ENCODE data around the gene EMX1. TPM values are rescaled to one million over a fixed set of nuclear protein-coding genes. Genes with fewer than 3 reads are reported as not detected.

EMX1 gene
- total RNA-seq, 1 experiment from 2014 or later = not detected

- CTCF ChIA-PET = no interaction called here
- H3K4me3 Mint-ChIP-seq (ENCODE audit: low read depth, unreplicated experiment) = no peak overlapping the region
- no peaks in the 10 kb centered on the region for H3K36me3 Mint-ChIP-seq (ENCODE audit: insufficient read depth, unreplicated experiment)
- H3K4me1 Mint-ChIP-seq (ENCODE audit: low read depth, unreplicated experiment) = no peaks in the 10 kb centered on the region
- DNase-seq = no peak
- no TSS peak for BruUV-seq (replicated peaks)
- TF ChIP-seq CTCF (IDR thresholded peaks at IDR 0.05; ENCODE audit: unreplicated experiment) = no peak
- H3K27me3 Mint-ChIP-seq (ENCODE audit: unreplicated experiment) = no peaks in the 10 kb centered on the region
- intact Hi-C loops (cut with micrococcal nuclease; ENCODE audit: unreplicated experiment) = no loop called here
- H3K9me3 Mint-ChIP-seq (ENCODE audit: low read depth, unreplicated experiment) = no peaks in the 10 kb centered on the region
- H3K27ac Mint-ChIP-seq (ENCODE audit: unreplicated experiment) = no peak overlapping the region
Measured at GRCh38 chr2:72954376-72955227, 37.3 kb downstream of the EMX1 start.

DNA sequence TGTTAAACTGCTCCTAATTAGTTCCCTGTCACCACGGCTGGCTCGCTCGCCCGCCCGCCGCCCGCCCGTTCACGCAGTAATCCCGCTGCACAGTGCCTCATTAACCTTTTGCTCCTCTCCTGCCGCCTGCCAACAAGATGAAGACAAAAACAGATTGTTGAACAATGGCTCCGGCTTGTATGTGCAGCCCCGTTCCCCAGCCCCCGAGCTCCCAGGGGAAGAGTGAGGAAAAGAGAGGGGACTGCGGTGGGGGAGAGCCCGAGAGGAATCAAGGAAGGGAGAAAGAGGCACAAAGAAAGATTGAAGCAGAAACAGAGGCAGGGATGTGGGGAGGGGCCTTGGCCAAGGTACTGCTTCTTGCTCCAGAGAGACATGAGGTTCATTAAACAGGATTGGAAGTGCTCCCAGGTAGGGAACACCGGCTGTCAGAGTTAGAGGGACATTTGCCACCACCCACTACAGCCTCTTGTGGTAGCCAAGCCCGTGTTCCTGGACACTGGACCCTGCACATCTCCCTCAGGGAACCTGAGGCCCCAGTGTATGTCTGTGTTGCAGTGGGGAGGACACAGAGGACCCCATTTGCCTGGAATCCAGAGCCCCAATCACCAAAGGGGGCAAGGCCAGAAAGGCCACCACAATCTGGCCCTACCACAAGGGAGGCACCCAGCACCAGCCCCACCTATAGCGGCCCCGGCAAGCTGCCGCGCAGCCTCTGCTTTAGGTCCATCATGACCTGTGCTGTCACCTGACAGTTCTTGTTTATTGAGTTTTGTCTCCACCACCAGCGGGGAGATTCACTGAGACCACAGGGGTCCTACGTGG lies 38.1 kb downstream of the EMX1 start:
- Mint-ChIP-seq H3K27me3 (ENCODE audit: unreplicated experiment) (no peaks in the 10 kb centered on the region), H3K4me3 (ENCODE audit: low read depth, unreplicated experiment) (no peak overlapping the region), H3K9me3 (ENCODE audit: low read depth, unreplicated experiment) (no peaks in the 10 kb centered on the region), H3K27ac (ENCODE audit: unreplicated experiment) (no peak overlapping the region), H3K36me3 (ENCODE audit: insufficient read depth, unreplicated experiment) (no peaks in the 10 kb centered on the region), H3K4me1 (ENCODE audit: low read depth, unreplicated experiment) (no peaks in the 10 kb centered on the region)
- no peak for TF ChIP-seq CTCF (IDR thresholded peaks at IDR 0.05; ENCODE audit: unreplicated experiment)
- DNase-seq = no peak
- BruUV-seq (replicated peaks) = no TSS peak
- intact Hi-C loops (cut with micrococcal nuclease; ENCODE audit: unreplicated experiment) = no loop called here
- CTCF ChIA-PET = no interaction called here

DNA sequence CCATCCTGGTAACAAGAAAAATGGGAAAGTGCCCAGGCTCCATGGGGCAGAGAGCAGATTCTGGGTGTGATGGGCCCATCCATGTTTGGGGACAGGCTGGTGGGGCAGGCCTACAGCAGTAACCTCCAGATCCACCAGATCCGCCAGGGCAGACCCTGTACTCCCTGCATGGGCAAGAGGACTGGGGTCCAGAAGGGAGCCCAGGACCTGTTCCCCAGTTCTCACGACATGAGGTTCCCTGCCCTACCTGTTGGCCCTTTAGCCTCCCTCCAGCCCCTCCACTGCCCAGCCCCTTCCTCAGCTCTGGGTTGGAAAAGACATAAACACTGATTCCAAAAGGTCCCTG lies 38.7 kb downstream of the EMX1 start:
- Mint-ChIP-seq H3K9me3 (ENCODE audit: low read depth, unreplicated experiment) (no peaks in the 10 kb centered on the region), H3K27me3 (ENCODE audit: unreplicated experiment) (no peaks in the 10 kb centered on the region), H3K4me1 (ENCODE audit: low read depth, unreplicated experiment) (no peaks in the 10 kb centered on the region), H3K4me3 (ENCODE audit: low read depth, unreplicated experiment) (no peak overlapping the region), H3K36me3 (ENCODE audit: insufficient read depth, unreplicated experiment) (no peaks in the 10 kb centered on the region), H3K27ac (ENCODE audit: unreplicated experiment) (no peak overlapping the region)
- intact Hi-C loops (cut with micrococcal nuclease; ENCODE audit: unreplicated experiment) = no loop called here
- no TSS peak for BruUV-seq (replicated peaks)
- TF ChIP-seq CTCF (IDR thresholded peaks at IDR 0.05; ENCODE audit: unreplicated experiment) = no peak
- CTCF ChIA-PET = no interaction called here
- DNase-seq = no peak

DNA sequence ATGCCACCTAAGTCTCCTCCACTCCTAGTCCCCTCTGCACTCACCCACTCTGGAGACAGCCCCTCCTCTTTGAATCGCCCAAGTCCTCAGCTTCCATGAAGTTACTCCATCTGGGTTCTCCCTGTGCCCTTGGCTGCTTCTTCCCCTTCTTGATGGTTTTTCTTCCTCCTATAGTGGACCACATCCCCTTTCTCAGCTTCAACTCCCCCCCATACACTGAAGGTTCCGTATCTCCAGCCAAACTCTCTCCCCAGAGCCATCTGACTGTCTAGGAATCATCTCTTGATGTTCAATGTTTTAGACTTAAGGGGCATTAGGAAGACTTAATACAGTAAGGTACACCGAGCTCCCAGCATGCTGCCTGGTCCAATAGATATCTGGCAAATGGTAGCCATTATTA lies 39.6 kb downstream of the EMX1 start:
- Mint-ChIP-seq H3K9me3 (ENCODE audit: low read depth, unreplicated experiment) (no peaks in the 10 kb centered on the region), H3K27ac (ENCODE audit: unreplicated experiment) (no peak overlapping the region), H3K4me1 (ENCODE audit: low read depth, unreplicated experiment) (no peaks in the 10 kb centered on the region), H3K4me3 (ENCODE audit: low read depth, unreplicated experiment) (no peak overlapping the region), H3K27me3 (ENCODE audit: unreplicated experiment) (no peaks in the 10 kb centered on the region), H3K36me3 (ENCODE audit: insufficient read depth, unreplicated experiment) (no peaks in the 10 kb centered on the region)
- DNase-seq = no peak
- CTCF ChIA-PET = no interaction called here
- TF ChIP-seq CTCF (IDR thresholded peaks at IDR 0.05; ENCODE audit: unreplicated experiment) = no peak
- BruUV-seq (replicated peaks) = no TSS peak
- intact Hi-C loops (cut with micrococcal nuclease; ENCODE audit: unreplicated experiment) = no loop called here

Data from Calu3 (cell line).